ENCODE results near the gene RBM33. TPM values are rescaled to one million over a fixed set of nuclear protein-coding genes. Genes with fewer than 3 reads are reported as not detected.

RBM33 gene
- total RNA-seq, 1 donor from 2014 or later: 67.2 TPM

GRCh38 chr7:155818154-155818819 is 173.8 kb downstream of the RBM33 start:
- H3K36me3 Mint-ChIP-seq: no peaks in the 10 kb centered on the region
- no peak overlapping the region for H3K27ac Mint-ChIP-seq
- peaks cover 67% of the 10 kb centered on the region for H3K27me3 Mint-ChIP-seq
- no peak overlapping the region for H3K4me3 Mint-ChIP-seq
- H3K4me1 Mint-ChIP-seq (ENCODE audit: unreplicated experiment): peaks cover 5% of the 10 kb centered on the region
- no peak for TF ChIP-seq CTCF (conservative IDR thresholded peaks at IDR 0.05)
- no peak for DNase-seq (ENCODE audit: extremely low spot score, unreplicated experiment)
- H3K9me3 Mint-ChIP-seq: no peaks in the 10 kb centered on the region

- no peak for TF ChIP-seq CTCF (conservative IDR thresholded peaks at IDR 0.05)
- Mint-ChIP-seq H3K4me3 (no peak overlapping the region), H3K27ac (no peak overlapping the region), H3K27me3 (peaks cover 67% of the 10 kb centered on the region), H3K9me3 (no peaks in the 10 kb centered on the region), H3K36me3 (no peaks in the 10 kb centered on the region), H3K4me1 (ENCODE audit: unreplicated experiment) (peaks cover 5% of the 10 kb centered on the region)
- DNase-seq (ENCODE audit: extremely low spot score, unreplicated experiment): no peak
These were observed 174.3 kb downstream of the RBM33 start for GRCh38 chr7:155818820-155819168.

GRCh38 chr7:155819186-155819585 is 174.7 kb downstream of the RBM33 start:
- Mint-ChIP-seq H3K4me1 (ENCODE audit: unreplicated experiment) (peaks cover 5% of the 10 kb centered on the region), H3K36me3 (no peaks in the 10 kb centered on the region), H3K9me3 (no peaks in the 10 kb centered on the region), H3K27me3 (peaks cover 66% of the 10 kb centered on the region), H3K4me3 (no peak overlapping the region), H3K27ac (no peak overlapping the region)
- no peak for DNase-seq (ENCODE audit: extremely low spot score, unreplicated experiment)
- TF ChIP-seq CTCF (conservative IDR thresholded peaks at IDR 0.05): no peak

GRCh38 chr7:155820246-155820645 is 175.8 kb downstream of the RBM33 start:
- Mint-ChIP-seq H3K27me3 (peaks cover 70% of the 10 kb centered on the region), H3K36me3 (no peaks in the 10 kb centered on the region), H3K4me1 (ENCODE audit: unreplicated experiment) (peaks cover 5% of the 10 kb centered on the region), H3K4me3 (no peak overlapping the region), H3K9me3 (no peaks in the 10 kb centered on the region), H3K27ac (no peak overlapping the region)
- no peak for DNase-seq (ENCODE audit: extremely low spot score, unreplicated experiment)
- TF ChIP-seq CTCF (conservative IDR thresholded peaks at IDR 0.05): no peak

GRCh38 chr7:155820788-155821187 is 176.3 kb downstream of the RBM33 start:
- H3K4me3 Mint-ChIP-seq: no peak overlapping the region
- no peak for TF ChIP-seq CTCF (conservative IDR thresholded peaks at IDR 0.05)
- H3K27me3 Mint-ChIP-seq: peaks cover 68% of the 10 kb centered on the region
- H3K4me1 Mint-ChIP-seq (ENCODE audit: unreplicated experiment): no peaks in the 10 kb centered on the region
- H3K36me3 Mint-ChIP-seq: no peaks in the 10 kb centered on the region
- H3K9me3 Mint-ChIP-seq: no peaks in the 10 kb centered on the region
- no peak overlapping the region for H3K27ac Mint-ChIP-seq
- no peak for DNase-seq (ENCODE audit: extremely low spot score, unreplicated experiment)

- no peaks in the 10 kb centered on the region for H3K36me3 Mint-ChIP-seq
- no peak overlapping the region for H3K27ac Mint-ChIP-seq
- peaks cover 64% of the 10 kb centered on the region for H3K27me3 Mint-ChIP-seq
- TF ChIP-seq CTCF (conservative IDR thresholded peaks at IDR 0.05): no peak
- DNase-seq (ENCODE audit: extremely low spot score, unreplicated experiment): no peak
- H3K4me1 Mint-ChIP-seq (ENCODE audit: unreplicated experiment): no peaks in the 10 kb centered on the region
- no peaks in the 10 kb centered on the region for H3K9me3 Mint-ChIP-seq
- H3K4me3 Mint-ChIP-seq: no peak overlapping the region
These were observed 177.4 kb downstream of the RBM33 start for GRCh38 chr7:155821851-155822250.

All from type B pancreatic cell (in vitro differentiated cells).